Fibroblast of the conjunctiva (primary cell): ENCODE results near the gene ADAMTS2.

Source experiments
- DNase-seq: peaks from one replicate; pipeline ENCODE4 v3.0.0-alpha.2; 2010; ENCODE audit warnings: low read depth

Gene ADAMTS2

DNA sequence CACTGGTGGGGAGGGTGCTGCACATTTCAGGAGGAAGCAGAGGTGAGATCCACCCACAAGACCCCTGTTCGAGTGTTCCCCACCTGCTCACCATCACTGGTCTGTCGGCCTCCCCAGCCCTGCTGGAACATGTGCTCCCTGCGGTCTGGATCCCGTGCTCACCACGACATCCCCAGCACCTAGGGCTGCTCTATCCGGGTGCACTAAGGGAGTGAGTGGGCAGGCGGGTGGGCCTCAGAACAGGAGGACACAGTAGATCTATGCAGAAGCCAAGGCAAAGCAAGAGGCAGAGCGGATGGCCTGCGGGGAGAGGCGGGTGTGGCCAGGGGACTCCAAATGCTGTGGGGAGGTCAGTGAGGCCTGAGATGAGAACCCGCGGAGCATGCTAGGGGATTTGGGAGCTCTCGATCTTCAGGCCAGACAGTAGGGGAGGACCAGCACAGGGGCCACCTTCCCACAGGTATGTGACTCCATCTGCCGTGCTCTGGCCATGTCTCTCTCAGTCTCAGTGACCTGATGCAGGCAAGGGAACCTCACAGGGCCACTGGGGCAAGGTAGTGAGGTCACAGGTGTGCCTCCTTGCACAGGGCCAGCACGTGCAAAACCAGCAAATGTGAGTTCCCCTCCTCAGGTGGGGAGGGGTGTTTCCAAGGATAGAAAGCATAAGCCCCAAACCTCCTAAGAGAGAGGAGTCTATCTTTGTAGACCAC is 150.9 kb downstream of the ADAMTS2 start:
- DNase-seq: no peak

DNA sequence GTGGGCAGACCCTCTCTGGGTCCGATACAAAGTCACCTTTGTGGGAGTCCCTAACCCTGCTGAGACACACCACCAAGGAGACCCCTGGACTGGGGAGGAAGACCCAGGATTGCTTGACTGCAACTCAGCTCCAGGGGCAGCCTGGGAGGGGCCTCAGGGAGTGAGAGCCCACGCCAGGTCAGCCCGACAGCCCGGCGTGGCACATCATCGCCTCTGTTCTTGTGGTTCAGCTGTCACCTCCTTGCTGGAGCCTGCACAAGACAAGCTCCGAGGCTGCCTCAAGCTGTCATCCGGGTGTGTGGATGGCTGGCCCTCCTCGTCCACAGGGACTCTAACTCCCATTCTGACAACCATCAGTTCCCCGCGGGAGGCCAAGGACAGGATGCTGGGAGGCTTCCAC is 151.5 kb downstream of the ADAMTS2 start:
- no peak for DNase-seq

DNA sequence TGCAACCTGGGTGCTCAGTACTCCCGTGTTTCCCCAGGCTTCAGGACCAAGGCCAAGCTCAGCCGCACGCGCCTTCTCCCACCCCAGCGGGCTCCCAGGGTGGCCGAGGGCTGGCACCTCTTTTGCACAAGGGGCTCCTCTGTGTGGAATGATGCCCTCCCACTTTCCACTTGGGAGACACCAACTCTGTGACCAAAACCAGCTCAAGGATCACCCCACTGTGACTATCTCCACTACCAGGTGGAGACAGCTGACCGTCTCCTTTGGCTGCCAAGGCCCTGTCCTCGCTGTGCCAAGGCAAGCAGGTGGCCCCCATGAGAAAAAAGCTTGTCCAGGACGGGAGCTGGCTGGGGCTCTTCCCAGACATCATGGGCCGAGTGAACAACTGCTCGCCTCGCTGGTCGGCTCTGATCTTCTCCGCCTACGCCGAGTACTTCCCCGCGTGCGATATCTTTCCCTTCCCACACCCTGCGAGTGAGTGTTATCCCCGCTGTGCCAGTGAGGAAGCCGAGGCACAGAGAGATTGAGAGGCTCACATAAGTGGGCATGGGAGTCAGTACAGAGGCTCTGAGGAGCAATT is 152.3 kb downstream of the ADAMTS2 start:
- DNase-seq: no peak

DNA sequence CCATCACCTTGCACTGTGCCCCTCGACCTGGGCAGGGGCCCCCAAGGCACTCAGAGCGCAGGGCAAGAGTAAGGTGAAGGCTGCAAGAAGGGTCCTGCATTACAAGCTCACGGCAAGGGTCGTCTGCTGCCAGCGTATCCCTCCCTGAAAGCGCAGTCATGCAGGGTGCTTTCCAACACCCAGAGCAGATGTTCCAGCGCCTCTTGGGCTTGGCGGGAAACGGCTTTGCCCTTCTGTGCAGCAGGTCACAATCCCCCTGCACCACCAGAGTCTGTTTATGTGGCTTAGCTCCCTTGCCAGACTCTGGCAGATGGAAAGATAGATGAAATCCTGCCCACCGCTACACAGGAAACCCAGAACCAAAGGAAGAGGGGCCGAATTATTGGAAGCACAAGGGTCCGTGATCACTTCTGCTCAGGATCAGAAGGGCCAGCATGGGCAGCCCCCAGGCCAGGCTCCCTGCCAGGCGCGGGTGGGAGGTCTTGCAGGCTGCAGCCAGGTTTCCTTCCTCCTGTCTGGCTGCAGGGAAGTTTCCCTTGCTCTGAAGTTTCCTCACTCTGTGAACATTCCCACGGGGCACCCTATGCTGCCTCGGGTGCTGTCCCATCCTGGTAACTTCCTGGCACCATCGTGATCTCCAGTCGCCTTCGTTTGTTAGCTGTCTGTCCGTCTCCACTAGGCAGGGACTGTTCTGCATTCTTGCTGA is 152.9 kb downstream of the ADAMTS2 start:
- DNase-seq: no peak

DNA sequence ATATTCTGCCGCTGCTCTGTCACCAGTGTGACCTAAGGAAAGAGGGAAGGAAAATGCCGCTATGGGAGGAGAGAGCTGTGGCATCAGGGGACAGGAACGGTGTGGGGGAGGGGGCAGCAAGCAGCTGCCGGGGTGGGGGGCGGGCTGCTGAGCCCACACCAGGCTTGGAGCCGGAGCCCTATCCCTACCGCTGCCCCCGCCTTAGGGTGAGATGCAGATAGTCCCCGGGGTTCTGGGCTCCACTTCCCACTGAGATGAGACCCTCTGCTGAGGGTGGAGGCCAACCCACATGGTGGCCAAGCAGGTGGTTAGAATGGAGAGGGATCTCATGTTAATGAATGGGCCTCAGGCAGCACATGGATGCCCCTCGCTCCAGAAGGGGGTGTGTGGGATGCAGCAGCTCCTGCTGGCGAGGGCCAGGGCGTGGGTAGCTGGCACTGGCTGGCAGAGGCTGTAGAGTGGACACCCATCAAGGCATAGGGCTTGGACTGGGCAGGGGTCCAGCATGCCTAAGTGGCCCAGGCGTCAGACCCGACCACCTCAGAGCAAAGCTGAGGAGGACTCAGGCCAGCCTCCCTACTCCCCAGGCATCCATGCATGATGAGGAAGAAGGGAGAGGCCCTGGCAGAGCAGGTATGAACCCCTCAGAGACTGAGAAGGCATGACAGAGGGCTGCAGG is 153.6 kb downstream of the ADAMTS2 start:
- no peak for DNase-seq

DNA sequence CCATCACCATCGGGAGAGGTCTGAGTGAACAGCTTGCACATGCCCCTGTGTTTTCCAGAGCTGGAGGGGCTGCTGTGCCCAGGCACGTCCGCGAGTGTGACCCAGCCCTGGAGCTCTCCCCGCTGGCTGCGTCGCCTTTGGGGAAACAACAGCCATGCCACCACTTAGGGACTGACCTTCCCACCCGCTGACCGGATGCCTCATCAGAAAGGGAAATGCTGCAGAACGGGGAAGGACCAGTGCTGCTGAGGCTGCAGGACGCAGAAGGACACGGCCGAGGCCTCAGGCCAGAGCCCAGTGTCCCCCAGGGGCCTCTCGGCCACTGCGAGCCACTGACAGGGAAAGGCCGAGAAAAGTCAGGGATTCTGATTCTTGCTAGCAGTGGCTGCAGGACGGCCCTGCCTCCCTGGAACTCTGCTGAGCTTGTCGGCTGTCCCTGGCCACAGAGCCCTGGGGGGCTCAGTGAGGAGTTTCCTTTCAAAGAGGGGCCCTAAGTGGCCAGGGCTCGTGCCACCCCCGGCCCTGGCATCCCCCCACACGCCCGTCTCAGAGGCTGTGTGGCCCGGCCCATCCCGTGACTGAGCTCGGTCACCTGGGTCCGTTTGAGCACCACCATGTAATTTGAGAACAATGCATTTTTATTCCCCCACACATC is 154.3 kb downstream of the ADAMTS2 start:
- no peak for DNase-seq

DNA sequence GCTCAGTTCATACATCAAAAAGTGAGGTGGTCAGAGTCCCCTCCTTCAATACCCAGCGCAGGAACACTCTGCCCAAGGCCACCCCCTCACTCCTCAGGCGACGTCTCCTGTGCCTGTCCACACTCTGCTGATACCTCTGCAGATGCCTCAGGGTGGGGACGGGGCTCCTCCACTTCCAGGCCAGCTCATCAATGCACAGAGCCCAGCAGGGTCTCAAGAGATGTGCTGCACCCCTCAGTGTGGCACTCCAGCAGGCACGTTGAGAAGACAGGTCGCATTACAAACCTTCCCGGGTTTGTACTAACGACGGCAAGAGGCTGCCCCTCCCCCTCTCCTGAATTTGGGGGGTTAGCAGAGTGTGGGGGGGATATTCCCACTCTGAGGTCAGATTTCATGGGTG is 156.6 kb downstream of the ADAMTS2 start:
- DNase-seq: no peak

DNA sequence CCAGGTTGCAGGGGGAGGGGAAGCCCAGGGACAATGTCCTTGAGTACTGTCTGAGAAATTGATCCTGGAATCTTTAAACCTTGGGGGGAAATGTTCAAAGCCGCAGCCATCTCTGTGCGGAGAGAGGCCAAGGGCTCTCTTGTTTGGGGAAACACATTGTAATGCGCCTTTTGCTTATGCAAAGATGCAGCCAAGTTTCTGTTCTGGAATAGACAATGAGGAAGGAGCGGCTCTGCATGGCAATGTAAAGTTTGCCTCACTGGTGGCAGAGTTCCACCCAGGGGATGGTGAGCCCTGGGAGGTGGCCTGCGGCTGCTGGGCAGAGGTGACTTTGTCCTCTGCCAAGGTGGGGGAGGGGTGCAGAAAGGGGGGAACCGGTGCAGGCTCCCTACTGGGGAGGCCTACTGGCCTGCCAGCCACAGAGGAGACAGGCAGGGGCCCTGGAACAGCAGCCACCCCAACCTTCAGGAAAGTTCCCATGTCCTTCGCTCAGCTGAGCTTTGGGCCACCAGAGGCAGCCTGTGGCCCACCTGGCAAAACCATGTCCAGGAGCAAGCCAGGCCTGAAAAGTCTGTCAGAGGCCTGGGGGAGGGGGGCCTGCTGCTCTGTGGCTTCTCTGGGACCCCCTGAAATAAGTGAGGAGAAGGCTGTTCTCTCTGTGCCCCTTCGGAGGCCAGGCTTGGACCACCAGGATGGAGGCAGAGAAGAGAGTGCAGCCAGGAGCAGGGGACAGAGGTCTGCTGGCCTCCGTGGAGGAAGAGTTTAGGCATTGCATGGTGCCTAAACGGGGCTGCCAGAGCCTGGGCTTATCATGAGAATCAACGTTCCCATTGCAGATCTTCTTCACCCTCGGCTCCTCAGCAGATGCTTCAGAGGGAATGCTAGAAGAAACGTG is 157.3 kb downstream of the ADAMTS2 start:
- no peak for DNase-seq

DNA sequence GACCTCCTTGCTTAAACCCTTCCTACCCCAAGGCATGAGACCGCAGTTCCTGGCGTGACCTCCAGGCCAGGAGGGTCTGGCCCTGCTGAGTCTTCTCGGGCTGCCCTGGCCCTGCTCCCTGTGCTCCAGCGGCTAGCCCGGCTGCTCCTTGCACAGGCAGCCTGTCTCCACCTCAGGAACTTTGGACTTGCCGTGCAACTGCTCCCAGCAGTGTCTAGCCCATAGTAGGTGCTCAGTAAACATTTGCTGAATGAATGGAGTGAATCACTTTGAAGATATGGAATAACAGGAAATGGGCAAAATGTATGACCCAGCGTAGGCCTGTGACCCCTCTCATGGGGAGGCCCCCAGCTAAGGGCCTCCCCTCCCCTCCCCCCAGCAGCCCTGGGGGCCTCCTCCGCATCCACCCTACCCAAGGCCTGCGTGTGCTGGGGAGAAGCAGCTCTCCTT is 158.0 kb downstream of the ADAMTS2 start:
- DNase-seq: no peak

DNA sequence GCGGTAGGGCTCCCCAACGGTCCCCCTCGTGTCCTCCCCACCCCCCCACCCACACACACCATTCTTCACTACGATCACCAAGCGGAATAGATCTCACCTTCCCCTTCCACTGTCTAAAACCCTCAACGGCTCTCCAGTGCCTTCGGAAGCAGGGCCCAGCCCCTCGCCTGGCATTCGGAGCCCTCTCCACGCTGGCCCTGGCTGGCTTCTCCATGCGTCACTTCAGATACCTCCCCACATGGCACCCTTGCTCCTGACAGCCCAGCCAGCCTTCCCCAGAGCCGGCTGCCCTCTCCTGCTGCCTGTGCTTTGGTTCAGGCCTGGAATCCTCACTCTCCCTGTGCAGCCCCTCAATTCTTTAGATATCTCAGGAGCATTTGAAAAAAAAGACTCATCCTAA is 158.5 kb downstream of the ADAMTS2 start:
- no peak for DNase-seq

DNA sequence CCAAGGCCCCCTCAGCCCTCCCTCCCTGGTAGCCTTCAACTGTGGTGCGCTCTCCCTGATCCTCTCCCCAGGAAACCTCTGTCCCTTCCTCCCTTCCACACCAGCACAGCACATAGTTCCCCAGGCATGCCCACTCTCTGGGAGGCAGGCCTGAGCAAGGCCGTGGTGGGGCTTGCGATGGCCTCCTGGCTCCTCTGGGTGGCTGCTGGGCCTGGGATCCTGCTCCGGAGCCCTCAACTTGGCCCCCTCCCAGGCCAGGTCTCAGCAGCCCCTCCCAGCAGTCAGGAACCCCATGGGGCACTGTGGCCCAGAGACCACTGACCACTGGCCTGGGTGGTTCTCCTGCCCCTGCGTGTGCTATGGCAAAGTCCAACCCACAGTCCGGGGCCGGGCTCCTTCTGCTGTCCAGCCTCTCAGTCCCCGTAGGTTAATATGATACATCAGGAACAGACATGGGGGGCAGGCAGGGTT is 159.3 kb downstream of the ADAMTS2 start:
- no peak for DNase-seq

DNA sequence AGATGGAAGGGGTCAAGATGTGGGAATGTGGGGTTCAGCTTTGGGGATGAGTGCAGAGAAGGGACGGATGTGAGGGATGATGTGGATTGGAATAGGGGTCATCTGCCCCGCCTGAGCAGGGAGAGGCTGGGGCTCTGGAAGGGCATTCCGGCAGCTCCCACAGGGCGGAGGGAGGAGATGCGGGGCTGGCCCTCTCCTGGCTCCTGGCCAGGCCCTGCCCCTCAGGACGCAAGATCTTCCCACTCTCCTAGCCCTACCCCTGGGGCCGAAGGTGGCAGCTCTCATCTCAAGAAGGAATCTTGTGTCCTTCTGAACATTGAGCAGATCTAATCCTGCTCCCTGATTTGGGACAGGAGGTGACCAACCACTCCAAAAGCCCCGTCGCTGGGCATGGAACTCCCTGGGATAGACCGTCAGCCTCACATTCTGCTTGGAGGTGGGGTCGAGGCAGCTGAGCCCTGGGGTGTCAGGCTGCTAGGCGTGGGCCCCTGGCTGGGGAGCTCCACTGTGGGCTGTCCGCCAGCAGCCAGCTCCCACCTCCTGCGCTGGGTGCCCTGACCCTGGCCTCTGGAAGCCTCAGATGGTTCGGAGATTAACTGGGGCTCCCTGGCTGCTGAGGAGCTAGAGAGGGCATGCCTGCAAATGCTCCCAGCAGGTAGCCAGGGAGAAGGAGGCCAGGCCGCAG is 159.9 kb downstream of the ADAMTS2 start:
- DNase-seq: no peak

DNA sequence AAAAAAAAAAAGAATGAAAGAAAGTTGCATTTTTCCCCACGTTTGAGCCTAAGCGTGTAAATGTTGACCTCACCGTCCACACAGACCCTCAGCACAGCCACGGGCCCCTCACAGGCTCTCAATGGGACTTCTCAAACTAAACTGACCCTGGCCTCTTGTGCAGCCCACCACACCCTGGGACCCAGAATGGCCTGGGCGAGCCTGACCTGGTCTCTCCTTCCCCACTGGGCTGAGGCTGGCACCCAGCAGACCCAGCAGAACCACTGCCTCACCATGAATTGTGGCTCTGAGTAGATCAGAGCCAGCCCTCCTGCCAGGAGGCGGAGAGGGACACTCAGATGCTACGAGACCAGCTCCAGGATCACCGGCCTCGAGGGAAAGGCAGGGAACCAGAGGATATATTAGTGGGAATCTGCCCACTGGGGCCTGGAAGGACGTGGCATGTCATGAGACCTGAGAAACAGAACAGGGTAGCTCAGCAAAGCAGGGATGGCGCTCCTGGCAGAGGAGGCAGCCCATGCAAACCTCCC is 160.7 kb downstream of the ADAMTS2 start:
- DNase-seq: no peak

DNA sequence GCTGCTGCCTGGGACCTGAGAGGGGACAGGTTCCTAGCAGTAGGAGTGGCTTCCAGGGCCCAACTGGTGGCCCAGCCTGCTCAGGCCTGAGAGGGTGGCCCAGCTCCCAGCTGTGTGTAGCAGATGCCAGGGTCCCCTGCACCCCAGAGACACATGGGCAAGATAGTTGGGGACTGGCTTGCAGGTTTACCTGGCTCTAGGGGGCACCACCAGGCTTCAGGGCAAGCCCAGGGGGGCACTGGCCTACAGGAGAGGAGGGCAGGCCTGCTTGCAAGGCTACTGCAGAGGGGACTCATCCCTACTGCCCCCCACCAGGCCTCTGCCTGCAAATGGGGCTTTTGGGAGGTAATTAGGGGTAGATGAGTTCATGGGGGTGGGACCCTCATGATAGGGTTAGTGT is 161.8 kb downstream of the ADAMTS2 start:
- DNase-seq: no peak

DNA sequence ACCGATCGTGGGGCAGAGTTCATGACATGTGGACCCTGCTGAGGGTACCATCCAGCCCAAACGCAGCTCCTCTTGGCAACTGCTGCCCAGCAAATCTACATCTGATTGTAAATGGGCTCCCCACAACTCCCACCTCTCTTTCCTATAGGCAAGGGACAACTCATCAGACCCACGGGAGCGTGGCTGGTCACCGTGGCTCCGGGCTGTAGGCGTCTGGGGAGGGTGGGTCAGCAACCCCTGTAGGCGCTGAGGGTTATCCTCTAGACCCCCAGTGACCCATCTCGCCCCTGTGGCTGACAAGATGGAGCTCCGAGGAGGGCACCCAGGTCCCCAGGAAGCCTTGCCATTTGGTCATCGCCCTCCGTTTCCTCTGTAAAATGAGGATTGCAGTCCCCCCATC is 162.7 kb downstream of the ADAMTS2 start:
- DNase-seq: no peak

DNA sequence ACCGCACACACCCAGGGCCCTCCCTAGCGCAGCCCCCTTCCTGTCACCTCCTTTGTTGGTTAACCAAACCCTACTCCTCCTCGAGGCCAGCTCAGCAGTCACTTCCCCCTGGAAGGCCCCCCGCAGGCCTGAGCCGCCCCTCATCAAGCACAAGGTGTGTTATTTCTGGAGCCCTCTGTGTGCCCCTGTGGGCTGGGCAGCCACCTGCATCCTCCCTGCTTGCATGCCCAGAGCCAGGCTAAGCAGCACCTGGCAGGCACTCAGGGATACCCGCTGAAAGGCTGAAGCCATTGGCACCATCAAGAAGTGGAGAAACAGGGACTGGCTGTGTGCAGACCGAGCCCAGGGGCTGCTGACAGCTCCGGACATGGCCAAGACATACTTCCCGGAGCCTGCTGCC is 163.3 kb downstream of the ADAMTS2 start:
- no peak for DNase-seq

DNA sequence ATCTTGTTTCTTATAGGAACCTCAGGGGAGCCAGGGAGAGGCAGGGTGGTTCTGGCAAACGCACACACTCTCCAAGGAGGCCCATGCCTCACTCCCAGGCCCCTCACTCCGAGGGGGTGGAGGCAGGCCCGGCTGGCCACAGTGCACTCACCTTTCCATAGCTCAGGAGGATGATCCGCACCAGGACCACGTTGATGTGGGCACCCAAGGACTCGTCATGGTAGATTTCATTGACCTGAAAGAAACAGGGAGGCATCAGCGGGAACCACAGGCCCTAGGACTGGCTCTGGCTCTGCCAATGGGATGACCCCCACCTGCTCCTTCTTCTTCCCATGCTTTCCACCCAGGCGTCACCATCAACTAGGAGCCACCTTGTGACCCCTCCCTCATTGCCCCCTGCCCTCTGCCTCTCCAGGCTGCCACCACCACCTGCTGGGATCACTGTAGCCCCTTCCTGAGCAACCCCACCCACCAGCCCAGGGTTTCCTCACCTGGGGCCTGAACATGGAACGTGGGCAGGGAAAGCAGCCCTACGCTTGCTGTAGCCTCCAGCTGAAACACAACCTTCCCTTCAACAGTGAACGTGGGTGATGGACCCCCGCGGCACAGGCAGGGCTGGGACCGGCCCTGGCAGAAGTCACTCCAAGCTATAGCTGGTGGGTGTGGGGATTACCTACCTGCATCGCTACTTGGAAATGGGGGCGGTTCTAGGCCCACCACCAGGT is 164.2 kb downstream of the ADAMTS2 start:
- no peak for DNase-seq

DNA sequence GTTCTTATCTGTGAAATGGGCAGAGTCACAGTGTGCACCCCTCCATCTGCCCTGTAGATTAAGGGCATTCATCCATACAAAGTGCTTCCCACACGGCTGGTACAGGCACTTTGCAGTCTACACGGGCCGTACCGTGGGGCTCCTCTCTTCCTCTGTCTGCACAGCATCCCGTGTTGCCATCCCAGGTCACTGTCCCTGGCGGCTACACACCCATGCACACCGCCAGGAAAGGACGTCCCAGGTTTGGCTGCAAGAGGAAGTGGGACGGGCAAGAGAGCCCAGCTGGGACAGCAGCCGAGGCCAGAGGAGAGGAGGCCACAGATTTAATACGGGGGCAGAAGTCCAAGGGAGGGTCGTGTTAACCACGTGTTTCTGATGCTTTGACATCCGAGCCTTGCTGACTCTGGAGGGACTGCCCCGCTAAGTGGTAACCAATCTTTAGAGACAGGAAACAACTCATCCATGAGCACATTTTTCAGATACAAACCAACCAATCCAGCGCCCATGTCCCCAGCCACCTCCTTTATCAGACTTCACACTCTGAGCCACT is 165.1 kb downstream of the ADAMTS2 start:
- DNase-seq: no peak
